Subcutaneous adipose tissue (tissue), 4 donors: ENCODE data around the gene ZNF581. TPM values are rescaled to one million over a fixed set of nuclear protein-coding genes. Genes with fewer than 3 reads are reported as not detected.

Experiments
- CTCF ChIP-seq: fragments of 450-650 bp; IDR thresholded peaks from one replicate; pipeline ENCODE4 v1.5.1; 2016; ENCODE audit warnings: low read depth, mild to moderate bottlenecking, control low read depth, antibody characterized with exemption, moderate library complexity
- total RNA-seq, 4 donors: library from RNA; depleted of rRNA; stranded (reverse); fragments of >200 nt; gene quantifications; one replicate each; pipeline ENCODE4 v1.1.0, GENCODE V29; 2016

The ZNF581 gene
- total RNA-seq, 4 donors from 2014 or later = 6.4 to 25.5 (median 19.0) TPM

- no peak for TF ChIP-seq CTCF
Measured at GRCh38 chr19:55599468-55599841, 44.0 kb upstream of the ZNF581 start, which contains the start of gene FIZ1. FIZ1 (minus strand) TSS chr19:55599517; CDS start chr19:55597865, 1,652 bp downstream.

GRCh38 chr19:55599842-55600661 is 43.4 kb upstream of the ZNF581 start, which contains the start of gene ZNF524:
ZNF524 (plus strand) TSS chr19:55600288; CDS start chr19:55602113, 1,825 bp downstream.
- TF ChIP-seq CTCF = no peak

- no peak for TF ChIP-seq CTCF
Measured at GRCh38 chr19:55600662-55601028, 42.8 kb upstream of the ZNF581 start.

GRCh38 chr19:55601084-55601483 is 42.4 kb upstream of the ZNF581 start:
- no peak for TF ChIP-seq CTCF

- TF ChIP-seq CTCF = no peak
Measured at GRCh38 chr19:55602104-55603001, 41.1 kb upstream of the ZNF581 start.

- no peak for TF ChIP-seq CTCF
Measured at GRCh38 chr19:55603115-55603514, 40.3 kb upstream of the ZNF581 start.
